ENCODE data around the gene PDS5A.

PDS5A gene

DNA sequence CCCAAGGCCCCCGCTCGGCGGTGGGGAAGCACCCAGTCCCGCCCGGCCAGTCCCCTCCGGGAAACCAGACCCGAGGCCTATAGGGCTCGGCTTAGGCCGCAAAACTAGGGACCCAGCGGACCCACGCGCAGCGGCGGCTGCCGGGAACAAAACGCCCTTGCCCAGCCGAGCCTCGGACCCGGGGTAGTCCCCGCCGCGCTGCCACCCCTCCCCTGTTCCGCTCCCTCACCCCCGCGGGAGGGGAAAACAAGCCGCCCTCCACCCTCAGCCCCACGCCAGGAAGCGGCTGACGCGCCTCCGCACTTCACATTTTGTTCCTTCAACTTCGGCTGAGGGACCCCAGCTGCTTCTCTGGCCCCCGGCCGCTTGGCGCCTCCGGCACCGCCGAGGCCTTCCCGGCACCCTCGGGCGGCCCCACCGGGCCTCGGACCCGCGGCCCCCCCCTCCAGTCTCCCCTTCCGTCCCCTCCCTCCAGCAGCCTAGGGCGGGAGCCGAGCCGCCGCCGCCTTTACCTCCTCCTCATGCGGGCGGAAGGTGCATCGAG is 694 bp downstream of the PDS5A start:
- CTCF ChIA-PET: interaction anchor here (0.6 kb wide), 1 partner anchor 78 kb away, joined by 3 read pairs; no protein-coding TSS in a partner anchor
- H3K4me1 ChIP-seq (ENCODE audit: control insufficient read depth, insufficient read depth, low read length): no peaks in the 10 kb centered on the region
- peak overlapping the region; percentile 77 for H3K4me3 ChIP-seq (ENCODE audit: low read depth, low read length)
- H3K27ac ChIP-seq (ENCODE audit: extremely low read depth, low read depth, low read length): peak overlapping the region; percentile 84
- POLR2A ChIA-PET: no interaction called here
- H3K9me3 ChIP-seq (ENCODE audit: control insufficient read depth, insufficient read depth, low read depth, low read length): no peaks in the 10 kb centered on the region
- H3K36me3 ChIP-seq (ENCODE audit: control insufficient read depth in 2 of 2, insufficient read depth in 1 of 2, low read length in 2 of 2): peaks cover 8 to 35% of the 10 kb centered on the region in 2 experiments; a peak in 2 of 3 replicates
- TF ChIP-seq SP3 (tag by site-specific recombination; IDR thresholded peaks at IDR 0.05) (0 out of 2 replicates have a peak, but pooled peaks have one; percentile 16), ZBTB48 (tag by site-specific recombination; IDR thresholded peaks at IDR 0.05) (peak; percentile 64; the same call in 1 of the 2 replicates), ZNF121 (tag by site-specific recombination; IDR thresholded peaks at IDR 0.05) (no peak), ZNF555 (tag by site-specific recombination; conservative IDR thresholded peaks at IDR 0.05) (no peak), ZXDB (tag by site-specific recombination; IDR thresholded peaks at IDR 0.05) (0 out of 2 replicates have a peak, but pooled peaks have one; percentile 38), BCL11B (tag by site-specific recombination; IDR thresholded peaks at IDR 0.05; ENCODE audit: low read depth) (no peak), ZNF529 (tag by site-specific recombination; IDR thresholded peaks at IDR 0.05; ENCODE audit: insufficient replicate concordance) (no peak), GLIS2 (tag by site-specific recombination; IDR thresholded peaks at IDR 0.05) (peak; percentile 87), ZNF600 (tag by site-specific recombination; IDR thresholded peaks at IDR 0.05) (no peak), ZNF768 (tag by site-specific recombination; IDR thresholded peaks at IDR 0.05) (no peak), ZNF48 (tag by site-specific recombination; IDR thresholded peaks at IDR 0.05) (no peak), ZSCAN23 (tag by site-specific recombination; IDR thresholded peaks at IDR 0.05) (no peak), KLF8 (tag by site-specific recombination; IDR thresholded peaks at IDR 0.05) (0 out of 2 replicates have a peak, but pooled peaks have one; percentile 33), ZFP69B (tag by site-specific recombination; IDR thresholded peaks at IDR 0.05) (no peak), WT1 (tag by site-specific recombination; IDR thresholded peaks at IDR 0.05) (0 out of 2 replicates have a peak, but pooled peaks have one; percentile 20), ZNF140 (tag by site-specific recombination; IDR thresholded peaks at IDR 0.05) (no peak), ZNF621 (tag by site-specific recombination; IDR thresholded peaks at IDR 0.05) (no peak)
- TF ChIP-seq, protein P1, sequence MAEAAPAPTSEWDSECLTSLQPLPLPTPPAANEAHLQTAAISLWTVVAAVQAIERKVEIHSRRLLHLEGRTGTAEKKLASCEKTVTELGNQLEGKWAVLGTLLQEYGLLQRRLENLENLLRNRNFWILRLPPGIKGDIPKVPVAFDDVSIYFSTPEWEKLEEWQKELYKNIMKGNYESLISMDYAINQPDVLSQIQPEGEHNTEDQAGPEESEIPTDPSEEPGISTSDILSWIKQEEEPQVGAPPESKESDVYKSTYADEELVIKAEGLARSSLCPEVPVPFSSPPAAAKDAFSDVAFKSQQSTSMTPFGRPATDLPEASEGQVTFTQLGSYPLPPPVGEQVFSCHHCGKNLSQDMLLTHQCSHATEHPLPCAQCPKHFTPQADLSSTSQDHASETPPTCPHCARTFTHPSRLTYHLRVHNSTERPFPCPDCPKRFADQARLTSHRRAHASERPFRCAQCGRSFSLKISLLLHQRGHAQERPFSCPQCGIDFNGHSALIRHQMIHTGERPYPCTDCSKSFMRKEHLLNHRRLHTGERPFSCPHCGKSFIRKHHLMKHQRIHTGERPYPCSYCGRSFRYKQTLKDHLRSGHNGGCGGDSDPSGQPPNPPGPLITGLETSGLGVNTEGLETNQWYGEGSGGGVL (tag by site-specific recombination; IDR thresholded peaks at IDR 0.05): peak; percentile 66
- TF ChIP-seq, protein P2, sequence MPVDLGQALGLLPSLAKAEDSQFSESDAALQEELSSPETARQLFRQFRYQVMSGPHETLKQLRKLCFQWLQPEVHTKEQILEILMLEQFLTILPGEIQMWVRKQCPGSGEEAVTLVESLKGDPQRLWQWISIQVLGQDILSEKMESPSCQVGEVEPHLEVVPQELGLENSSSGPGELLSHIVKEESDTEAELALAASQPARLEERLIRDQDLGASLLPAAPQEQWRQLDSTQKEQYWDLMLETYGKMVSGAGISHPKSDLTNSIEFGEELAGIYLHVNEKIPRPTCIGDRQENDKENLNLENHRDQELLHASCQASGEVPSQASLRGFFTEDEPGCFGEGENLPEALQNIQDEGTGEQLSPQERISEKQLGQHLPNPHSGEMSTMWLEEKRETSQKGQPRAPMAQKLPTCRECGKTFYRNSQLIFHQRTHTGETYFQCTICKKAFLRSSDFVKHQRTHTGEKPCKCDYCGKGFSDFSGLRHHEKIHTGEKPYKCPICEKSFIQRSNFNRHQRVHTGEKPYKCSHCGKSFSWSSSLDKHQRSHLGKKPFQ (tag by site-specific recombination; IDR thresholded peaks at IDR 0.05): no peak
- TF ChIP-seq, protein P3, sequence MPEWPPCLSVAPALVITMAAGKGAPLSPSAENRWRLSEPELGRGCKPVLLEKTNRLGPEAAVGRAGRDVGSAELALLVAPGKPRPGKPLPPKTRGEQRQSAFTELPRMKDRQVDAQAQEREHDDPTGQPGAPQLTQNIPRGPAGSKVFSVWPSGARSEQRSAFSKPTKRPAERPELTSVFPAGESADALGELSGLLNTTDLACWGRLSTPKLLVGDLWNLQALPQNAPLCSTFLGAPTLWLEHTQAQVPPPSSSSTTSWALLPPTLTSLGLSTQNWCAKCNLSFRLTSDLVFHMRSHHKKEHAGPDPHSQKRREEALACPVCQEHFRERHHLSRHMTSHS (tag by site-specific recombination; IDR thresholded peaks at IDR 0.05): no peak
- TF ChIP-seq, protein P4, sequence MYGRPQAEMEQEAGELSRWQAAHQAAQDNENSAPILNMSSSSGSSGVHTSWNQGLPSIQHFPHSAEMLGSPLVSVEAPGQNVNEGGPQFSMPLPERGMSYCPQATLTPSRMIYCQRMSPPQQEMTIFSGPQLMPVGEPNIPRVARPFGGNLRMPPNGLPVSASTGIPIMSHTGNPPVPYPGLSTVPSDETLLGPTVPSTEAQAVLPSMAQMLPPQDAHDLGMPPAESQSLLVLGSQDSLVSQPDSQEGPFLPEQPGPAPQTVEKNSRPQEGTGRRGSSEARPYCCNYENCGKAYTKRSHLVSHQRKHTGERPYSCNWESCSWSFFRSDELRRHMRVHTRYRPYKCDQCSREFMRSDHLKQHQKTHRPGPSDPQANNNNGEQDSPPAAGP (tag by site-specific recombination; IDR thresholded peaks at IDR 0.05): peak; percentile 45; the same call in 1 of the 2 replicates
- TF ChIP-seq, protein P5, sequence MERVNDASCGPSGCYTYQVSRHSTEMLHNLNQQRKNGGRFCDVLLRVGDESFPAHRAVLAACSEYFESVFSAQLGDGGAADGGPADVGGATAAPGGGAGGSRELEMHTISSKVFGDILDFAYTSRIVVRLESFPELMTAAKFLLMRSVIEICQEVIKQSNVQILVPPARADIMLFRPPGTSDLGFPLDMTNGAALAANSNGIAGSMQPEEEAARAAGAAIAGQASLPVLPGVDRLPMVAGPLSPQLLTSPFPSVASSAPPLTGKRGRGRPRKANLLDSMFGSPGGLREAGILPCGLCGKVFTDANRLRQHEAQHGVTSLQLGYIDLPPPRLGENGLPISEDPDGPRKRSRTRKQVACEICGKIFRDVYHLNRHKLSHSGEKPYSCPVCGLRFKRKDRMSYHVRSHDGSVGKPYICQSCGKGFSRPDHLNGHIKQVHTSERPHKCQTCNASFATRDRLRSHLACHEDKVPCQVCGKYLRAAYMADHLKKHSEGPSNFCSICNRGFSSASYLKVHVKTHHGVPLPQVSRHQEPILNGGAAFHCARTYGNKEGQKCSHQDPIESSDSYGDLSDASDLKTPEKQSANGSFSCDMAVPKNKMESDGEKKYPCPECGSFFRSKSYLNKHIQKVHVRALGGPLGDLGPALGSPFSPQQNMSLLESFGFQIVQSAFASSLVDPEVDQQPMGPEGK (tag by site-specific recombination; IDR thresholded peaks at IDR 0.05): peak; percentile 60; the same call in 1 of the 2 replicates
- TF ChIP-seq, protein P6, sequence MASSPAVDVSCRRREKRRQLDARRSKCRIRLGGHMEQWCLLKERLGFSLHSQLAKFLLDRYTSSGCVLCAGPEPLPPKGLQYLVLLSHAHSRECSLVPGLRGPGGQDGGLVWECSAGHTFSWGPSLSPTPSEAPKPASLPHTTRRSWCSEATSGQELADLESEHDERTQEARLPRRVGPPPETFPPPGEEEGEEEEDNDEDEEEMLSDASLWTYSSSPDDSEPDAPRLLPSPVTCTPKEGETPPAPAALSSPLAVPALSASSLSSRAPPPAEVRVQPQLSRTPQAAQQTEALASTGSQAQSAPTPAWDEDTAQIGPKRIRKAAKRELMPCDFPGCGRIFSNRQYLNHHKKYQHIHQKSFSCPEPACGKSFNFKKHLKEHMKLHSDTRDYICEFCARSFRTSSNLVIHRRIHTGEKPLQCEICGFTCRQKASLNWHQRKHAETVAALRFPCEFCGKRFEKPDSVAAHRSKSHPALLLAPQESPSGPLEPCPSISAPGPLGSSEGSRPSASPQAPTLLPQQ (tag by site-specific recombination; IDR thresholded peaks at IDR 0.05): peak; percentile 60
- TF ChIP-seq, protein P7, sequence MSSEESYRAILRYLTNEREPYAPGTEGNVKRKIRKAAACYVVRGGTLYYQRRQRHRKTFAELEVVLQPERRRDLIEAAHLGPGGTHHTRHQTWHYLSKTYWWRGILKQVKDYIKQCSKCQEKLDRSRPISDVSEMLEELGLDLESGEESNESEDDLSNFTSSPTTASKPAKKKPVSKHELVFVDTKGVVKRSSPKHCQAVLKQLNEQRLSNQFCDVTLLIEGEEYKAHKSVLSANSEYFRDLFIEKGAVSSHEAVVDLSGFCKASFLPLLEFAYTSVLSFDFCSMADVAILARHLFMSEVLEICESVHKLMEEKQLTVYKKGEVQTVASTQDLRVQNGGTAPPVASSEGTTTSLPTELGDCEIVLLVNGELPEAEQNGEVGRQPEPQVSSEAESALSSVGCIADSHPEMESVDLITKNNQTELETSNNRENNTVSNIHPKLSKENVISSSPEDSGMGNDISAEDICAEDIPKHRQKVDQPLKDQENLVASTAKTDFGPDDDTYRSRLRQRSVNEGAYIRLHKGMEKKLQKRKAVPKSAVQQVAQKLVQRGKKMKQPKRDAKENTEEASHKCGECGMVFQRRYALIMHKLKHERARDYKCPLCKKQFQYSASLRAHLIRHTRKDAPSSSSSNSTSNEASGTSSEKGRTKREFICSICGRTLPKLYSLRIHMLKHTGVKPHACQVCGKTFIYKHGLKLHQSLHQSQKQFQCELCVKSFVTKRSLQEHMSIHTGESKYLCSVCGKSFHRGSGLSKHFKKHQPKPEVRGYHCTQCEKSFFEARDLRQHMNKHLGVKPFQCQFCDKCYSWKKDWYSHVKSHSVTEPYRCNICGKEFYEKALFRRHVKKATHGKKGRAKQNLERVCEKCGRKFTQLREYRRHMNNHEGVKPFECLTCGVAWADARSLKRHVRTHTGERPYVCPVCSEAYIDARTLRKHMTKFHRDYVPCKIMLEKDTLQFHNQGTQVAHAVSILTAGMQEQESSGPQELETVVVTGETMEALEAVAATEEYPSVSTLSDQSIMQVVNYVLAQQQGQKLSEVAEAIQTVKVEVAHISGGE (tag by site-specific recombination; conservative IDR thresholded peaks at IDR 0.05; ENCODE audit: low read depth): peak; percentile 27
